ENCODE measurements around the gene CNEP1R1. TPM values are rescaled to one million over a fixed set of nuclear protein-coding genes. Genes with fewer than 3 reads are reported as not detected.

Gene CNEP1R1
- total RNA-seq, 1 experiment from 2014 or later = 22.0 TPM

DNA sequence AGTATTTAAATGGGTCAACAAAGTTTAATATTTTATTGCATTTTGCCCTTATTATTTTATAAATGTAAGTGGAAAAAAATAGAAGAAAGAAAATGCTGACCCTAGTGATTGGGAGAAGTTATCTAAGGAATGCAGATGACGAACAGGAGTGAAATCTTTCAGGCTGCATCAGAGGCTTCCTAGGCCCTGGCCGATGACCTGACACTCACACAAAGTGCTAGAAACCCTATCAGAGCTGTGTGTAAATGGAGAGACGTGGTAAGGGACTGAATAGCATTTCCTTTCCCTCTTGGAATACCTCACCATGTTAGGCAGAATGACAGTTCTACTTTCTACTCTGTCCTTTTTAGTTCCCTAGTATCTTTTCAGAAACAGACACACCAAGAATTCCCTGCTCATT lies 44.9 kb upstream of the CNEP1R1 start:
- intact Hi-C loops (cut with micrococcal nuclease) = no loop called here
- Mint-ChIP-seq H3K36me3 (ENCODE audit: insufficient read depth, unreplicated experiment) (no peaks in the 10 kb centered on the region), H3K4me3 (ENCODE audit: unreplicated experiment) (no peak overlapping the region), H3K27ac (ENCODE audit: low read depth, unreplicated experiment) (no peak overlapping the region), H3K27me3 (ENCODE audit: insufficient read depth, unreplicated experiment) (no peaks in the 10 kb centered on the region), H3K9me3 (ENCODE audit: unreplicated experiment) (no peaks in the 10 kb centered on the region), H3K4me1 (ENCODE audit: insufficient read depth, unreplicated experiment) (no peaks in the 10 kb centered on the region)
- CTCF ChIA-PET = interaction anchor here (0.6 kb wide), 1 partner anchor 298 kb away, joined by 4 read pairs; no protein-coding TSS in a partner anchor
- TF ChIP-seq, protein P1, sequence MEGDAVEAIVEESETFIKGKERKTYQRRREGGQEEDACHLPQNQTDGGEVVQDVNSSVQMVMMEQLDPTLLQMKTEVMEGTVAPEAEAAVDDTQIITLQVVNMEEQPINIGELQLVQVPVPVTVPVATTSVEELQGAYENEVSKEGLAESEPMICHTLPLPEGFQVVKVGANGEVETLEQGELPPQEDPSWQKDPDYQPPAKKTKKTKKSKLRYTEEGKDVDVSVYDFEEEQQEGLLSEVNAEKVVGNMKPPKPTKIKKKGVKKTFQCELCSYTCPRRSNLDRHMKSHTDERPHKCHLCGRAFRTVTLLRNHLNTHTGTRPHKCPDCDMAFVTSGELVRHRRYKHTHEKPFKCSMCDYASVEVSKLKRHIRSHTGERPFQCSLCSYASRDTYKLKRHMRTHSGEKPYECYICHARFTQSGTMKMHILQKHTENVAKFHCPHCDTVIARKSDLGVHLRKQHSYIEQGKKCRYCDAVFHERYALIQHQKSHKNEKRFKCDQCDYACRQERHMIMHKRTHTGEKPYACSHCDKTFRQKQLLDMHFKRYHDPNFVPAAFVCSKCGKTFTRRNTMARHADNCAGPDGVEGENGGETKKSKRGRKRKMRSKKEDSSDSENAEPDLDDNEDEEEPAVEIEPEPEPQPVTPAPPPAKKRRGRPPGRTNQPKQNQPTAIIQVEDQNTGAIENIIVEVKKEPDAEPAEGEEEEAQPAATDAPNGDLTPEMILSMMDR (IDR thresholded peaks at IDR 0.05; ENCODE audit: unreplicated experiment) = no peak
- POLR2A ChIA-PET = no interaction called here
- BruUV-seq (replicated peaks) = no TSS peak
- DNase-seq (ENCODE audit: unreplicated experiment) = no peak

GRCh38 chr16:49986351-49987124 lies 38.5 kb upstream of the CNEP1R1 start:
- TF ChIP-seq, protein P1 (IDR thresholded peaks at IDR 0.05; ENCODE audit: unreplicated experiment) = no peak
- intact Hi-C loops (cut with micrococcal nuclease) = no loop called here
- Mint-ChIP-seq H3K4me3 (ENCODE audit: unreplicated experiment) (peak overlapping the region; percentile 31), H3K9me3 (ENCODE audit: unreplicated experiment) (no peaks in the 10 kb centered on the region), H3K27ac (ENCODE audit: low read depth, unreplicated experiment) (no peak overlapping the region), H3K36me3 (ENCODE audit: insufficient read depth, unreplicated experiment) (no peaks in the 10 kb centered on the region), H3K27me3 (ENCODE audit: insufficient read depth, unreplicated experiment) (no peaks in the 10 kb centered on the region), H3K4me1 (ENCODE audit: insufficient read depth, unreplicated experiment) (no peaks in the 10 kb centered on the region)
- no TSS peak for BruUV-seq (replicated peaks)
- ChIA-PET CTCF (interaction anchor here (0.6 kb wide), 1 partner anchor 38 kb away, joined by 3 read pairs; the partner anchor contains the start of gene CNEP1R1), POLR2A (no interaction called here)
- peak; percentile 30 for DNase-seq (ENCODE audit: unreplicated experiment)

- ChIA-PET POLR2A (no interaction called here), CTCF (interaction anchor here (0.6 kb wide), 1 partner anchor 38 kb away, joined by 3 read pairs; the partner anchor contains the start of gene CNEP1R1)
- intact Hi-C loops (cut with micrococcal nuclease) = no loop called here
- no peak for DNase-seq (ENCODE audit: unreplicated experiment)
- H3K36me3 Mint-ChIP-seq (ENCODE audit: insufficient read depth, unreplicated experiment) = no peaks in the 10 kb centered on the region
- no peak overlapping the region for H3K4me3 Mint-ChIP-seq (ENCODE audit: unreplicated experiment)
- no peak overlapping the region for H3K27ac Mint-ChIP-seq (ENCODE audit: low read depth, unreplicated experiment)
- TF ChIP-seq, protein P1 (IDR thresholded peaks at IDR 0.05; ENCODE audit: unreplicated experiment) = no peak
- no peaks in the 10 kb centered on the region for H3K9me3 Mint-ChIP-seq (ENCODE audit: unreplicated experiment)
- BruUV-seq (replicated peaks) = no TSS peak
- H3K4me1 Mint-ChIP-seq (ENCODE audit: insufficient read depth, unreplicated experiment) = no peaks in the 10 kb centered on the region
- no peaks in the 10 kb centered on the region for H3K27me3 Mint-ChIP-seq (ENCODE audit: insufficient read depth, unreplicated experiment)
Observed at GRCh38 chr16:49987381-49987780, 37.6 kb upstream of the CNEP1R1 start.

DNA sequence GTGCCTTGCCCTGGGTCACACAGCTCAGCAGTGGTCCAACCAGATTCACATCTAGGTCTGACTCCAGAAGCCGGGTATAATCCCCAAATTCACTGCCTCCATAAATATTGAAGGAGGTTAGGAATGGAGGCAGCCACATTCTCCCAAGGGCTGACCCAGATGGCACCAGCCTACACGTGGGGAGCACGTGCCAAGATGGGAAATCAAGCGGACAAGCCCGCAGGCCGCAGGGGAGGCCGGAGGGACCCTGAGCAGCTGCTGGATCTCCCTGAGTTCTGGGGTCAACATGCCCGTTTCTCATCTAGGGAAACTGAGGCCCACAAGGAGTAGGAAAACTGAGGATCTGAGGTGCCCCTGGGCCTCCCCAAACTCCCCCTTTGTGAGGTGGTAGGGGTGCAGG lies 32.2 kb upstream of the CNEP1R1 start:
- BruUV-seq (replicated peaks) = no TSS peak
- Mint-ChIP-seq H3K4me3 (ENCODE audit: unreplicated experiment) (no peak overlapping the region), H3K27me3 (ENCODE audit: insufficient read depth, unreplicated experiment) (peaks cover 15% of the 10 kb centered on the region), H3K9me3 (ENCODE audit: unreplicated experiment) (no peaks in the 10 kb centered on the region), H3K36me3 (ENCODE audit: insufficient read depth, unreplicated experiment) (no peaks in the 10 kb centered on the region), H3K27ac (ENCODE audit: low read depth, unreplicated experiment) (no peak overlapping the region), H3K4me1 (ENCODE audit: insufficient read depth, unreplicated experiment) (no peaks in the 10 kb centered on the region)
- TF ChIP-seq, protein P1 (IDR thresholded peaks at IDR 0.05; ENCODE audit: unreplicated experiment) = no peak
- intact Hi-C loops (cut with micrococcal nuclease) = no loop called here
- CTCF ChIA-PET = interaction anchor here (0.6 kb wide), 1 partner anchor 672 kb away, joined by 4 read pairs; no protein-coding TSS in a partner anchor
- DNase-seq (ENCODE audit: unreplicated experiment) = no peak
- POLR2A ChIA-PET = interaction anchor here (0.7 kb wide), 1 partner anchor 1183 kb away, joined by 3 read pairs; no protein-coding TSS in a partner anchor

Measured in MCF 10A (cell line).